Astrocyte (in vitro differentiated cells and primary cell): ENCODE measurements around the gene KIF19.

ENCODE experiments used
- CTCF ChIP-seq: IDR thresholded peaks from 2 replicates; pipeline ENCODE4 v1.5.1; 2011; ENCODE audit warnings: low read depth, mild to moderate bottlenecking, inconsistent platforms, low read length, moderate library complexity; ENCODE audit not compliant: insufficient read depth
- EZH2 ChIP-seq: IDR thresholded peaks from 2 replicates; pipeline ENCODE4 v1.6.1; 2012; ENCODE audit warnings: mild to moderate bottlenecking, low read length, inconsistent platforms; ENCODE audit not compliant: insufficient read depth

GRCh38 chr17:74328487-74328886 lies 2.5 kb downstream of the KIF19 start:
- TF ChIP-seq CTCF = no peak
- TF ChIP-seq EZH2 = no peak
